Activated naive CD4-positive, alpha-beta T cell treated with anti-CD3 and anti-CD28 coated beads, Interleukin-2, amount 50 U/mL, for 72 hours (primary cell): ENCODE data around the gene ADRA2A. TPM values are rescaled to one million over a fixed set of nuclear protein-coding genes. Genes with fewer than 3 reads are reported as not detected.

Source experiments
- ATAC-seq, 2 donors: fragments of 150-1000 bp; cut with Tn5 transposase; 2 replicates each; pipeline ENCODE4 v1.10.0; 2021; ENCODE audit warnings: mild to moderate bottlenecking in 2 of 2, moderate library complexity in 2 of 2
- DNase-seq, 2 donors: peaks; one replicate each; pipeline ENCODE4 v3.0.0; 2021 to 2022; ENCODE audit warnings: low spot score in 2 of 2
- H3K27ac Mint-ChIP-seq, 2 donors: one replicate each; pipeline ENCODE4 v1.8.0; 2022; ENCODE audit warnings: mild to moderate bottlenecking in 2 of 2, mixed read lengths in 2 of 2
- H3K36me3 Mint-ChIP-seq, 2 donors: one replicate each; pipeline ENCODE4 v1.8.0; 2022; ENCODE audit warnings: mixed read lengths in 2 of 2
- H3K9me3 Mint-ChIP-seq, 2 donors: one replicate each; pipeline ENCODE4 v1.8.0; 2022; ENCODE audit warnings: mixed read lengths in 2 of 2
- total RNA-seq, 2 donors: library from RNA; stranded (reverse); gene quantifications; one replicate each; pipeline ENCODE4 v1.2.3, GENCODE V29; 2022

The ADRA2A gene
- not detected for total RNA-seq

DNA sequence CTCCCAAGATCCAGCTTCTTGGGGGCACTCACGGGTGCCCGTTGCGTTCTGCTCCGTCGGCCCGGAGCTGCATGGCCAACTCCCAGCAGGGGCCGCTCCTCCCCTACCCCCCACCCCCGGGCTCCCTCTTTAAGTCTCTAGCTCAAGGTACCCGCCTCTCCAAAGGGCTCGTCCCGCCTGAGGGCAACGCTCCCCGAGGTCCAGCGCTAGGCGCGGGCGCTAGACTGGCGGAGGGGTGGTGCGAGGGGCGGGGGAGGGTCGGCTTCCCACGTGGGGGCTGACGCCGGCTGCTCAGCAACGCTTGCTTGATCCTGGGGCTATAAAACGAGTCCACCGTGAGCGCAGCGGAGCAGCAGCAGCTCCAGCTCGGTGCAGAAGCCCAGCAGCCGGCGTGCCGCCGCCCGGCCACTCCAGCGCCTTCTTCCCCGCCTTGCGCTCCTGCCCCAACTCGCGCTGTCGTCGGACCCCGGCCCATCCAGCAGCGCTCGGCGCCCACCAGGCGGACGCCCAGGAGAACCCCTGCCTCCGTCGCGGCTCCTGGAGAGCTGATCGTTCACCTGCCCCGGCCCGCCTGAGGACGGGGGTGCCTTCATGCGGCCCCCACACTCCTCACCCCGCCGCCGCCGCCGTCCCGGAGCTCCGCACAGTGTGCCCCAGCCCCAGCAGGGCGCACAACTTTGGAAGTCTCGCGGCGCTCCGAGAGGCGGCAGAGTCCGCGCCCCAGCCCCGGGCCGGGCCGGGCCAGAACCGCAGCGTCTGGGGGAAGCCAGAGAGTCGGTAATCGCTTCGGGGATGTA is at the start of gene ADRA2A:
Gene ADRA2A (plus strand): TSS at position 348 of the 797 bp plus-strand sequence. CDS start 968 bp downstream, outside the sequence.
- Mint-ChIP-seq H3K36me3 (peaks cover 10 to 11% of the 10 kb centered on the region in 2 donors), H3K27ac (no peak within 1 kb of the TSS), H3K9me3 (no peaks in the 10 kb centered on the region)
- DNase-seq, result peak in 1 of 2 donors; percentile 33
- peak; percentile 51 to 55 for ATAC-seq

GRCh38 chr10:111030042-111030750 is 46.6 kb upstream of the ADRA2A start:
- peaks cover 26 to 36% of the 10 kb centered on the region in 2 donors for H3K9me3 Mint-ChIP-seq
- no peak overlapping the region for H3K27ac Mint-ChIP-seq
- peaks cover 26 to 32% of the 10 kb centered on the region in 2 donors for H3K36me3 Mint-ChIP-seq
- peak; percentile 41 to 77 for ATAC-seq
- no peak for DNase-seq

GRCh38 chr10:111034598-111035310 is 42.1 kb upstream of the ADRA2A start:
- ATAC-seq, result no peak
- DNase-seq, result no peak
- no peak overlapping the region for H3K27ac Mint-ChIP-seq
- peaks cover 22 to 26% of the 10 kb centered on the region in 2 donors for H3K9me3 Mint-ChIP-seq
- H3K36me3 Mint-ChIP-seq, result peaks cover 23 to 33% of the 10 kb centered on the region in 2 donors

DNA sequence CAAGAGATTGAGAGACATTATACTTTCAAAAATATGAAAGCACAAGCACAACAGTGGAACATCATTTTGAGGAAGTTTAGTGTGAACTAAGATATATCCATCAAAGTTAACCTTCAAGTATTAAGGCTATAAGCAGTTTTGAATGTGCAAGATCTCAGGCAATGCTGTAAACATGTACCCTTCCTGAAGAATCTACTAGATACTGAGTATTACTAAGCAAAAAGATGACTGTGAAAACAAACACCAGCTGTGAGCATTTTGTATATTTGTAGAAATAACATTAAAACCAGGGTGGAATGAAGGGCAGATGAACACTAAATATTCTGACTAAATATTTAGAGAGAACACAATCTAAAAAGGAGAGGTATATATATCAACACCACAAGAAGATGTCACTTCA is 41.3 kb upstream of the ADRA2A start:
- Mint-ChIP-seq H3K9me3 (peaks cover 20 to 24% of the 10 kb centered on the region in 2 donors), H3K27ac (no peak overlapping the region)
- no peak for ATAC-seq

DNA sequence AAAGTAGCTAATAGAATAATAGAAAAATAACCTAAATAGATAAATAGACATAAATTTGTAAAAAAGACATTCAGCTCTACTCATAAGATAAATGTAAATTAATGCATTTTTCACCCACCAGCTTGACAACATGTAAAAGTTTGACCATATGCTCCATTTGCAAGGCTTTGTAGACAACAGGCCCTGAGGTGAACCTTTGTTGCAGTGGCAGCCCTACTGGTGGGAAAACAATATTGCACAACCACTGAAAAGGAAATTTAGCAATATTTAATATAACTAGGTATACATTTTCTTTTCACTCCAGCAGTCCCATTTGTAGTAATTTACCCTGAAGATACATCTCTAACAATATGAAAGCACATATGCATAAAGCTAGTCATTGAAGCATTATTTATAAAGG is 39.0 kb upstream of the ADRA2A start:
- ATAC-seq (no peak), DNase-seq (no peak)
- H3K9me3 Mint-ChIP-seq, result peaks cover 23 to 36% of the 10 kb centered on the region in 2 donors
- peaks cover 26 to 34% of the 10 kb centered on the region in 2 donors for H3K36me3 Mint-ChIP-seq
- no peak overlapping the region for H3K27ac Mint-ChIP-seq

More for the DNA sequence above, 41.3 kb upstream of the ADRA2A start:
- DNase-seq, result no peak
- peaks cover 27 to 38% of the 10 kb centered on the region in 2 donors for H3K36me3 Mint-ChIP-seq

GRCh38 chr10:111039522-111039921 is 37.3 kb upstream of the ADRA2A start:
- Mint-ChIP-seq H3K36me3 (peaks cover 23 to 29% of the 10 kb centered on the region in 2 donors), H3K9me3 (peaks cover 17 to 43% of the 10 kb centered on the region in 2 donors), H3K27ac (no peak overlapping the region)
- DNase-seq (no peak), ATAC-seq (no peak)

GRCh38 chr10:111057006-111057405 is 19.8 kb upstream of the ADRA2A start:
- DNase-seq, result no peak
- H3K9me3 Mint-ChIP-seq, result peaks cover 4 to 15% of the 10 kb centered on the region in 2 donors

DNA sequence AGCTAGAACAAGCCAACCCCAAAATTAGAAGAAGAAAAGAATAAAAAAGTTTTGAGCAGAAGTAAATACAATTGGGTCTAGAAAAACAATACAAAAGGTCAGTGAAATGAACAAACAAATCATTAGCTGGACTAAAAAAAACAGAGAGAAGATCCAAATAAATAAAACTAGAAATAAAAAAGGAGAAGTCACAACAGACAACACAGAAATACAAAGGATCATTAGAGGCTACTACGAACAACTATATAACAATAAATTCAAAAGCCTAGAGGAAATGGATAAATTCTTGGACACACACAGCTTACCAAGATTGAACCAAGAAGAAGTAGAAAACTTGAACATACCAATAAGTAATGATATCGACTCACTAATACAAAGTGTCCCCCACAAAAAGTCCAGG is 13.4 kb upstream of the ADRA2A start:
- no peak for DNase-seq
- ATAC-seq, result no peak
- peaks cover 4 to 13% of the 10 kb centered on the region in 2 donors for H3K9me3 Mint-ChIP-seq
- H3K27ac Mint-ChIP-seq, result no peak overlapping the region
- H3K36me3 Mint-ChIP-seq, result peaks cover 6 to 19% of the 10 kb centered on the region in 2 donors

More at GRCh38 chr10:111057006-111057405, 19.8 kb upstream of the ADRA2A start:
- peaks cover 6 to 19% of the 10 kb centered on the region in 2 donors for H3K36me3 Mint-ChIP-seq
- ATAC-seq, result no peak
- no peak overlapping the region for H3K27ac Mint-ChIP-seq

DNA sequence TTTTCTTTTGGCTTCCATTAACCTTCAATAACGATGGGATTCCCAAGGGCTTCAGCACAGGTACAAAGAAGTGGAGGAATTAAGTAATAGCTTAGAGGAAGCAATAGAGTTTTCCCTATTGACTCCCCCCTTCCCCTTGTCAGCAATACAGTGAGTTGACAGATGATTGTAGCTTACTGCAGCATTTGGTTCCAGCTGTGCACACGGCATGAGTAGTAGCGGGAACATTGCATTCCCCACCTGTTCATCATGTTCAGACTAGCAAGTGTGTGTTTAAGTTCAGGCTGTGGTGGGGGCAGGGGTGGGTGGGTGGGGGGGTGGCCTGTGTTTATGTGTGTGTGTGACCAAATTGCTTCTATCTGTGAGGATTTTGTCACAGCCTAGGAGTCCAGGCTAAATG is 4.6 kb upstream of the ADRA2A start:
- Mint-ChIP-seq H3K27ac (no peak overlapping the region), H3K36me3 (no peaks in the 10 kb centered on the region), H3K9me3 (peaks cover 0 to 3% of the 10 kb centered on the region in 2 donors)
- DNase-seq, result no peak
- no peak for ATAC-seq

GRCh38 chr10:111075577-111076185 is 1.1 kb upstream of the ADRA2A start:
- ATAC-seq (peak in 1 of 2 donors; percentile 4), DNase-seq (no peak)
- no peaks in the 10 kb centered on the region for H3K9me3 Mint-ChIP-seq
- peaks cover 10 to 11% of the 10 kb centered on the region in 2 donors for H3K36me3 Mint-ChIP-seq
- H3K27ac Mint-ChIP-seq, result no peak overlapping the region

DNA sequence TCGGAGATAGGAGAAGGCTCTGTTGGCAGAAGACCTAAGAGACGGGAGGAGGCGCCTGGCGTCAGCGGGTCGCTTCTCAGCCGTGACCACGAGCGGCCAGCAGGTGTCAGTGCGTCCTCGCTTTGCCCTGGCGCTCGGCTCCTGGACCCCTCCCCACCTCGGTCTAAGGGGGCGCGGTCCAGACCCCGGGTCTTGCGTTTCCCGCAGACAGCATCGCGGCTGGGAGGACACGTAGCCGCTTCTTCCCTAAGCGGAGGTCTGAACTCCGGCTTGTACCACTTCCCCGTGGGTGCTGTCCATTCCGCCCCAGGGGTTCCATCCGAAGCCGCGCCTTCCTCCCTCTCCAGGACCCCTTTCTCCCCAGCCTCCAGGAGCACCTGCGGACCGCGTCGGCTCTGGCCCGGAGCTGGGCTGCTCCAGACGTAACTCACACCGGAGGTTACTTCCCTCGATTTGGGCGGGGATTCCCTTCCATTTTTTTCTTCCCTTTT is 593 bp upstream of the ADRA2A start:
- H3K27ac Mint-ChIP-seq, result no peak overlapping the region
- H3K36me3 Mint-ChIP-seq, result peaks cover 10 to 11% of the 10 kb centered on the region in 2 donors
- ATAC-seq (peak; percentile 75 to 76), DNase-seq (peak in 1 of 2 donors; percentile 67)
- no peaks in the 10 kb centered on the region for H3K9me3 Mint-ChIP-seq

DNA sequence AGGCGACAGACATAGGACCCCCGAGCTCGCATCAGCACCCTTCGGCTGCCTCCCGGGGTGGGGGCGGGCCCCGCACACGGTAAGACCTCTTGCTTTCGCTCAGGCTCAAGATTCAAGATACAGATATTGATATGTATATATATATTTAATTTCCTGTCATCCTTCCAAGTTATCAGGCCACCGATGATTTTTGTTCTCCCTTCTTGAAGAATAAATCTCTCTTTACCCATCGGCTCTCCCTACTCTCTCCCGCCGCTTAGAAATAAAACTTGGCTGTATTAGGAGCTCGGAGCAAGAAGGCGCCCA is 603 bp downstream of the ADRA2A start:
- Mint-ChIP-seq H3K36me3 (peaks cover 10 to 11% of the 10 kb centered on the region in 2 donors), H3K9me3 (no peaks in the 10 kb centered on the region), H3K27ac (no peak overlapping the region)
- no peak for ATAC-seq
- no peak for DNase-seq

GRCh38 chr10:111077785-111078504 is 1.1 kb downstream of the ADRA2A start:
- no peaks in the 10 kb centered on the region for H3K9me3 Mint-ChIP-seq
- no peak overlapping the region for H3K27ac Mint-ChIP-seq
- H3K36me3 Mint-ChIP-seq, result peaks cover 10 to 11% of the 10 kb centered on the region in 2 donors
- peak in 1 of 2 donors; percentile 38 for DNase-seq
- peak in 1 of 2 donors; percentile 23 for ATAC-seq

- H3K27ac Mint-ChIP-seq, result no peak overlapping the region
Observed at GRCh38 chr10:111078505-111079185, 1.8 kb downstream of the ADRA2A start.

GRCh38 chr10:111079241-111079760 is 2.5 kb downstream of the ADRA2A start:
- Mint-ChIP-seq H3K9me3 (no peaks in the 10 kb centered on the region), H3K27ac (peak overlapping the region in 1 of 2 donors; percentile 44), H3K36me3 (peaks cover 10 to 11% of the 10 kb centered on the region in 2 donors)
- ATAC-seq (no peak), DNase-seq (no peak)

More at GRCh38 chr10:111078505-111079185, 1.8 kb downstream of the ADRA2A start:
- DNase-seq (no peak), ATAC-seq (no peak)
- peaks cover 10 to 11% of the 10 kb centered on the region in 2 donors for H3K36me3 Mint-ChIP-seq
- no peaks in the 10 kb centered on the region for H3K9me3 Mint-ChIP-seq
